Measurements from ENCODE around the gene PDZRN3. TPM values are rescaled to one million over a fixed set of nuclear protein-coding genes. Genes with fewer than 3 reads are reported as not detected.
"Not testable (repeated sequence)": the region's sequence is repeated elsewhere in the genome, so short reads cannot be mapped to it uniquely, and the experiment has no call there.

The PDZRN3 gene
- total RNA-seq, 1 experiment from 2014 or later: 1.4 TPM

DNA sequence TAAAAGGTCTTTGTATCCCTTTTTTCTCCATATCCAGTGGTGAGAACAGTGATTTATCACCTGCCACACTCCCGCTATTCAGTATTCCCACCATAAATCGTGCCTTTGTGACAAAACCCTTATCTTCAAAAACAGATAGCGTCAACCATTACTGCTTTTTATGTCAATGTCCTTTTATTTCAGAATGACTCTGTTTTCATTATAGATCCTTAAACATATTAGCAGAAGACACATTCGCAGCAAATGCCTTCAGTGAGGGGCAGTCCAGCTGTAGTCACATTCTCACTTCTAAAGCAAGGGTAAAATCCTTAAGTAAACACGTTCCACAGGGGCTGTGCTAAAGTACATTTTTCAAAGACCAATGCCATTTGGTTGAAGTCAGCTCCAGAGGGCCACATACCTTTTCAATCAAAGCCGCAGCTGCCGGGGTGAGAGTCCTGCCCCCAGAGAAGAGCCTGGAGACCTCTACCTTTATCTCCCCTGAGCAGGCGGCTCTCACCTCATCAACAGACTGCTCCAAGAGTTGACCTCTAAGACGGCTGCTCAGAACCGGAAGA, 53.4 kb downstream of the PDZRN3 start:
- in situ Hi-C loops (cut with HindIII; ENCODE audit: low pct_unique_long_range_greater_than_20kb, low sequenced_read_pairs): no loop called here
- DNase-seq (ENCODE audit: low read depth): no peak

DNA sequence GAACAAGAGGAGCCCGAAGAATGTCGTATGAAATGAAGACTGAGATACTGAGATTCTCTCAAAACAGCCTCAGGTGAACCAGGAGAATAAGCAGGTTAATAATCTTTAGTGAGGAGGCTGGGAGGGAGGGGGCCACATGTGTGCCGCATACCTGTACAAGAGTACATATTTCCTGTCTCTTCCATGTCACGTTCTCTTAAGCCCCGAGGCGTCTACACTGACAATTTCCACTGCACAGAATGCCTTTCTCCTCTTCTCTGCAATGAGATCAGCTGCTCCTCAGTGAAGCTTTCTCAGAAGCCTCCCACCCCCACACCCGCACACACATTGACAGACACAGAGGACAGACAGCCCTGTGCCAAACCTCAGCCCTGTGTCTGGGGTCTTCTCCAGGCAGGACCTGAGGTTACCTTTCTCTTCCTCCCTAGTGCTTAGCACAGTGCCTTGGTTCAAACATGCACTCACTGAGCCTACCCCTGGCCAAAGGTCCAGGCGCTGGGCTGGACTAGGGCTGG, 55.4 kb downstream of the PDZRN3 start:
- no peak for DNase-seq (ENCODE audit: low read depth)
- in situ Hi-C loops (cut with HindIII; ENCODE audit: low pct_unique_long_range_greater_than_20kb, low sequenced_read_pairs): no loop called here

DNA sequence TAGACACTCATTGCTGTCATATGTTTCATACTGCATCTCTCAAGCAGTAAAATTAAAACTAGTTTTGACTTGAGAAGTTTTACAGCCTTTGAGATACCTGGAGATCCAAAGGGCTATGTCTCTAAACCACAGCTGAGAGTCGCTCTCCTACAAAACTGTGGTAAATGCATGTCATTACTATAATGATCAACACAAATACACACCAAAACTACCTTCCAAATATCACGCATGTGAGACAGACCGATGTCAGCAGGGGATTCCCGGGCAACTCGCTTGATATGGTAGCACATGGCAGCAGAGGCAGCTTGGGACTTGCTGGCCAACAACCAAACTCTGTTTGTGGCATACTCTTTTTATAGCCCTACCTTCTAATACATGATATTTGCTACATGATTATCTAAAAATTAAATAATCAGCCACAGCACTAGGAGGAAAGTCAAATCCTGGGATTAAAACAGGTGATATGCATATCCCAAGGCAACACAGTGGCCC, 56.3 kb downstream of the PDZRN3 start:
- in situ Hi-C loops (cut with HindIII; ENCODE audit: low pct_unique_long_range_greater_than_20kb, low sequenced_read_pairs): no loop called here
- no peak for DNase-seq (ENCODE audit: low read depth)

DNA sequence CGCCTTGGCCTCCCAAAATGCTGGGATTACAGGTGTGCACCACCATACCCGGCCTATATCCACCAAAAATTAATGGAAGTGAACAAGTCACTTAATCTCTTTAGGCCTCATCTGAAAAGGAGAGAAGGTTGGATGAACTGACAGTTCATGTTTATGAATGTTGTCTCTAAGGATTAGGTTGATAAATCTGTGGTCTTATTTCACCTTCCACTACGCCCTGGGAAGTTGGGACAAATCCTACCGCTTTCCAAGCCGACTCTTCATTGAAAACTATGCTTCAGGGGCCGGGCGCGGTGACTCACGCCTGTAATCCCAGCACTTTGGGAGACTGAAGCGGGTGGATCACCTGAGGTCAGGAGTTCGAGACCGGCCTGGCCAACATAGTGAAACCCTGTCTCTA, 59.4 kb downstream of the PDZRN3 start:
- DNase-seq (ENCODE audit: low read depth); in situ Hi-C loops (cut with HindIII; ENCODE audit: low pct_unique_long_range_greater_than_20kb, low sequenced_read_pairs): not testable (repeated sequence)

DNA sequence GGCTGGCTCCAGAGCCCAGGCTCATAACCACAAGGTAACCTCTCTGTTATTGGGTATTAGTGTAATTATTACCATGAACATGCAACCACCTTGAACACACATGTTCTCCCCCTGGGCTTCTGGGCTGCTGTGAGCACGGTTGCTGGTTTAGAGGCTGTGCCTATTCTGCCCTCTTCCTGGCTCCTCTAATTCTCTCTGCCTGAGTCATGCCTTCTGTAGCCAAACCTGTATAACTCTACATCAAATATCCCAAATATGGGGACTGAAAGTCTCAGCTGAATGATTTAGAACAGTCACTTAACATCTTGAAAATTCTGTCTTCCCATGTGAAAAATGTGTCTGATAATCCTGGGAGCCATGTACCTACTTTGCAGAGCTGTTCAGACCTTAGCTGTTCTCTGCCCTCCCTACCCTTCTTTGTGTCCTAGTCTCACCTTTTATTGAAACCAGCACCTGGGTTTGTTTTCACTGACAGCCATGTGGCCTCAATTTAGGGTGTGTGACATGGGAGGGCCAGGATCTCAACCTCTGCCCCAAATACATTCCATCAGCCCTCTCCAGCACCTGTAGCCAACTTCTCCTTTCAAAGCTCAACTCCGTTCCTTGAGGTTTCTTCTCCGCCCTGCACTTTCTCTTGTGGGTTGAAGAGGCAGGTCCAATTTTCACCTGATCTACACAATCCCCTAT, 60.7 kb downstream of the PDZRN3 start:
- no peak for DNase-seq (ENCODE audit: low read depth)

DNA sequence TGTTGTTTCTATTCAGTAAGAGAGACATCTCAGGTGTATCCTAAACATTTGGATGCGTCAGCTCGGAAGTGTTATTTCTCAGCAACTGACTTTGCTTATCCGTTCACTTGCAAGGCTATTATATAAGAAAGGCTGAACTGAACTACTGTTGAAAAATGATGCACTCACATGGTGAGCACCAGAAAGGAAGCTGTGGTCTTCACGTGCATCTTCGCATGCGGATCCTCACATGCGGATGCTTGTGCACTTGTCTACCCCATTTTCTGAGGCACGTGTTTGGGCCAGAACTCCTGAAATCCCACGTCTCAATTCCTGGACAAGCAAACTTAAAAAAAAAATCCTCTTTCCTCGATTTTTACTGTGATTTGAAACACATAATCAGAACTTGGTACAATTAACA, 63.2 kb downstream of the PDZRN3 start:
- in situ Hi-C loops (cut with HindIII; ENCODE audit: low pct_unique_long_range_greater_than_20kb, low sequenced_read_pairs): no loop called here
- no peak for DNase-seq (ENCODE audit: low read depth)

More for the DNA sequence above, 60.7 kb downstream of the PDZRN3 start:
- in situ Hi-C loops (cut with HindIII; ENCODE audit: low pct_unique_long_range_greater_than_20kb, low sequenced_read_pairs): no loop called here

DNA sequence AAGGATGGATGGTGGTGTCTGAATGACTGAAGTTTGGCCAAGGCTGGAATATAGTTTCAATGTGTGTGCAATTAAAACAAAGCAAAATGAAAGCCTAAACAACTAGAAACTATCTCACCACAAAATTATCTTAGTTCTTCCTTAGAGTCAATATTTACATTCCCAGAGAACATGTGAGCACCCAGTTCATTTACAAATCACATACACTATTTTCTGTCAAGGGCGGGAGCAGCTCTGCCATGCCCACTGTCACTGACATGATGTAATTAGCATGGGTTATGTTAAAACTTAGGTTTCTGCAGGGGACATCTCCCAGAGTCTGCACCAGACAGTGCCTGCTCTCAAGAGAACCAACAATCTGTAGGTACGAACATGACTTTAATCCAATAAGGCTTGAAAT, 65.0 kb downstream of the PDZRN3 start:
- no peak for DNase-seq (ENCODE audit: low read depth)
- in situ Hi-C loops (cut with HindIII; ENCODE audit: low pct_unique_long_range_greater_than_20kb, low sequenced_read_pairs): no loop called here

DNA sequence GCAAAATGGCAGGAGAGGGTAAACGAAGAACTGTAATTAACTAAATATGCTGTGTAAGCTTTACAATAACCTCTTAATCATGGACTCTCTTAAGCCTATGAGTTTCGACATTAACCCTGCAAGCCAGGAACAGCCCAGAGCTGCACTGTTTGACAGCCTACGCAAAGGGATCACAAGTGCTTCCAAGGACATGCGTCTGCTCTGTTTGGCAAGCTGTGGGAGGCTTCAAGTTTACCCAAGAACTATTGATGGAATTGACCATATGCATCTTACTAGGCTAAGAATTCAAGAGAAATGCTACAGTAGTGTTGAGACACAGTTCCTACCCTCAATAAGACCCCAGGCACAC, 66.0 kb downstream of the PDZRN3 start:
- in situ Hi-C loops (cut with HindIII; ENCODE audit: low pct_unique_long_range_greater_than_20kb, low sequenced_read_pairs): no loop called here
- no peak for DNase-seq (ENCODE audit: low read depth)

DNA sequence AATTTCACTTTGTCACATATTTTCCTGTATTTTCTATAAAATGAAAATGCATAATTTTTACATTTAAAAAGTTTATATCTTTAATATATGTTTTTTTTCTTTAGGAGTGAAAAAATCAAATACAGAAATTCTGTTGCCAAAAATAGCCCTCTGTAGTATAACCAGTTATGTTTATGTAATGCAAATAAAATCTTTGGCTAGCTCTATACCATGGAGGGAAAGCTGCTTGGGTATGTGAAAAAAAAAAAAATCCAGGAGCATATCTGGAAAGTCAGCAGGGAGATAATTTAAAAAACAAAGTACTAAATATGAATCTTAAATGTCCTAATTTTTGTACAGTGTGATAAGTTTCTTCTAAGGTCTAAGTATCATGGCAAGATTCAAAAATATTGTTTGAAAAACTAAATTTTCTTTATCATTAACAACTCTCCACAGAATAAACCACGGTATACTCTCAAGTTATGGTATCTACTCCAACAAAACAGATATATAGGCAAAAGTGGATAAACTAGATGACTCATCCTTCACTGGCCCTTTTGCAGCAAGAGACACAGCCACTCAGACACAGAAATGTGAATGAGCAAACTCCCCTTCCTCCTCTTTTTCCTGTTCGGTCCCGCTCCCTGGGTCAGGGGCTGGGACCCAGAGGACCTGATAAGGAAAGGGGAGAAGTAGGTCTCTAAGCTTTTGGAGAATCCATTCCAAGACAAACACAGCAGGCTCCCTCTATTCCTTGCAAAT, 66.6 kb downstream of the PDZRN3 start:
- DNase-seq (ENCODE audit: low read depth): no peak
- in situ Hi-C loops (cut with HindIII; ENCODE audit: low pct_unique_long_range_greater_than_20kb, low sequenced_read_pairs): no loop called here

DNA sequence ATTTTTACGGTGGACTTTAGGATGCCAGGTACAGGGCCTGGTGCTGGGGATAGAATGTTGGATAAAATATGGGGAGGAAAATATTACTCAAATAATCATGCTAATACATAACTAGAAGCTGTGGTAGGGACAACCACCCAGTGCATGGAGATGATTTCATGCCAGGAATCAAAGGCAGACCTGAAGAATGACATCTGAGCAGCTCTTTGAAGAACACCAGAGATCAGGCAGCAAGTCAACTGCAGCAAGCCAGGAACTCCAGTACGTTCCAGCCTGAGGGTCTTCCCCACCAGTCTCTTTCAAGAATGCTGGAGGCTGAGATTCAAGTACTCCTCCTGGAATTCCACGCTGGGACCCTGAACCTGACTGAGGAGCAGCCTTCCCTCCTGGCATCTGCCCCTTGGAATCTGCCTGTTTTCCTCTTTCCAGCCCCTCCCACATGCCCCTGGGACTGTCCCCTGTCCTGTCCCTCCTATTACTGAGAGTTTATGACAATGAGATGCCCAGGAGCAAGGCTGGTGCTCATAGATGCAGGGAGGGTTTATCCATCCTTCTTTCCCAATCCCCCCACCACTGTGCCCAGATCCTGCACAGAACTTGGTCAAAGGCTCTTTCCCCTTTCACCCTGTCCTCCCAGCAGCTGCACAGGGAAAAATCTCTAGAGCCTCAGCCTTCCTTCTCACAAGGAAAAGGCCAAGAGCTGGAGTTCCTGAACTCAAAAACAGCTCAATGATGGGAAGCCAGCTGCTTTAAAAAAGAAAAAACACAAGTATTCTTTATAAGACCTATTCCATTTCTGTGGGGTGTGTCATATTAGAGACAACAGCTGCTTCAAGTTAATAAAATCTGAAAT, 68.0 kb downstream of the PDZRN3 start:
- DNase-seq (ENCODE audit: low read depth): no peak
- in situ Hi-C loops (cut with HindIII; ENCODE audit: low pct_unique_long_range_greater_than_20kb, low sequenced_read_pairs): no loop called here

DNA sequence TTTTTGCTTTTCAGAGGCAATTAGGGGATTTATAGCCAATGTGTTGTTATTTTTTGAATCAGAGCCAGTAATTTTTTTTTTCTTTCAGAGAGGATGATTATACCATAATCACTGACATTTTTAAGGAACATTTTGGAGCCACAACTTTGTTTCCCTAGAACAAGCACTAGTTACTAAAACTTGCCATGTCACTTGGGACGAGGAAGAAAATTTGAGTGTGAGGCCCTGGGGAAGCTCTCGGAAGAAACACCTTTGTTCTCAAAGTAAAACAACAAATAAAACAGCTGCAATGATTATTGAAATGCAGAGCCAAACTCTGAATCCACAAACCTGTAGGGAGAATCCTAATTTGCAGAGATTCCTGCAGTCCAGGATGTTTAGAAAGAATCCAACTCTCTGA, 69.7 kb downstream of the PDZRN3 start:
- in situ Hi-C loops (cut with HindIII; ENCODE audit: low pct_unique_long_range_greater_than_20kb, low sequenced_read_pairs): no loop called here
- DNase-seq (ENCODE audit: low read depth): no peak

DNA sequence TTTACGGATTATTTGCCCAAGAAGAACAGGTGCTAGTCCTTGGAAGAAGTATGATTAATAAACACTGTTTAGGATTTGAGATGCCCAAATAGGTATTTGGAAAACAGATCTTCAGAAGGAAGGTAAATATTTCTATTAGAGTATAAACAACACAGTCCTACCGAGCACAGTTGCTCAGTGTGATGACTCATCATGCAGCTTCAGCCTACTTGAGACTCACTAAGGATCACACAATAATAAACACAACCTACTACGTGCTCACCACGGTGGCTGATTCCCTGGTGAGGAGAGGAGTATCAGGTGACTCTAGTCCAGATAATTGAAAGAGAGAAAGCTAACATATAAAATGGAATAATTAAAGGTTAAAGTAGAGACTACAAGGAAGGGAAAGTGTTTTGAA, 72.0 kb downstream of the PDZRN3 start:
- DNase-seq (ENCODE audit: low read depth): peak; percentile 45

DNA sequence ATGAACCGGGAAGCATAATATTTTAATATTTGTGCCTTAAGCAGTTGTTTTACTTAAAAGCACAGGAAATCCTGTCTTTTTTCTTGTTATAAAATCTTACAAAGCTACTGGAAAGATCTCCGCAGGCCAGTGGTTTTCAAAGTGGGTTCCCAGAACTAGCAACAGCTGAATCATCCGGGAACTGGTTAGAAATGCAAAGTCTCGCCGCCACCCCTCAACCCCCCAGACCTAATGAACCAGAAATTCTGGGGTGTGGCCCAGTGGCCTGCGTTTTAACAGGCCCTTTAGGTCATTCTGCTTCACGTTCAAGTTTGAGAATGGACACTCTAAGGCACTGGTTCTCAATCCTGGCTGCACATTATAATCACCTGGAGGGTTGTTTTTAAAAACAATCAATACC, 74.7 kb downstream of the PDZRN3 start:
- no peak for DNase-seq (ENCODE audit: low read depth)
- in situ Hi-C loops (cut with HindIII; ENCODE audit: low pct_unique_long_range_greater_than_20kb, low sequenced_read_pairs): no loop called here

More for the DNA sequence above, 72.0 kb downstream of the PDZRN3 start:
- in situ Hi-C loops (cut with HindIII; ENCODE audit: low pct_unique_long_range_greater_than_20kb, low sequenced_read_pairs): no loop called here

DNA sequence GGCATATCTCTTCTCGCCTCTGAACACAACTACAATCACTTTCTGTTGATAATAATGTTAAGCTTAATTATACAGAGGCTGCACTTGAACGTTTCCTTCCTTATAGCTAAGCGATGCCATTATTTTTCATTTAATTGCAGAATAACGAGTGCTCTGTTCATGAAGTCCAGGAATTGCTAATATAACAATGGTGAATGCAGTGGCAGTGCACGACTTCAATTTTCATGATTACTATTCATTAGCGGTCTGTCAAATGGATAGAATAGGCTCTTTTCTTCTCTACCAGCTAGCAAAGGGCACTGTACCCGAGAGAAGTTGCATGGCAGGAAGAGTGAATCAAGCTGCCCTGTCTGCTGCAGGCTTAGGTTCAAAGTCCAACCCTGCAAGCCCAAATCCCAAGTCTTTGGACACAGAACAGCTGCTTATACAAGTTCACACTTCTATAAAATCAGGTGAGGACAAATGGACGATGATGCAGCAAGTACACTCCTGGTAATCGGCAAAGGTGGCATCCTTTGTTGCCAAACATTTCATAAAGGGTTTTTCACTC, 75.6 kb downstream of the PDZRN3 start:
- in situ Hi-C loops (cut with HindIII; ENCODE audit: low pct_unique_long_range_greater_than_20kb, low sequenced_read_pairs): no loop called here
- DNase-seq (ENCODE audit: low read depth): no peak

DNA sequence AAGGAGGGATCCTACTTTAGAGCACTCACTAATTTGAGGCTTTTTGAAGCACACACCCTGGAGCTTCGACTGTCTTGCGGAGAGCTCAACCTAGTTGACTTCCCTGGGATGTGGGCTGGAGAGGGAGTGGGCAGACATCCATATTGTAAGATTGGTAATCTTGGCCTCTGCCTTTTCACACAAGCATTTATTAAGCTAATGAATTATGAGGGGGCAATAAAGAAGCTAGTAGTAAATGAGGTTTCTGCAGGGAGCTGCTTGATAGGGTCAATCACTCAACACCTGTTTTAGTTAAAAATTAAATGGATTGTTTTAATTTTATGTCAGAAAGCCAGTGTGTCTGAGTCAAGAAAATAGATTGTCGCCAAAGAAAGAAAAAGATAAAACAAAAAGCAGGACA, 76.3 kb downstream of the PDZRN3 start:
- in situ Hi-C loops (cut with HindIII; ENCODE audit: low pct_unique_long_range_greater_than_20kb, low sequenced_read_pairs): no loop called here
- DNase-seq (ENCODE audit: low read depth): no peak

DNA sequence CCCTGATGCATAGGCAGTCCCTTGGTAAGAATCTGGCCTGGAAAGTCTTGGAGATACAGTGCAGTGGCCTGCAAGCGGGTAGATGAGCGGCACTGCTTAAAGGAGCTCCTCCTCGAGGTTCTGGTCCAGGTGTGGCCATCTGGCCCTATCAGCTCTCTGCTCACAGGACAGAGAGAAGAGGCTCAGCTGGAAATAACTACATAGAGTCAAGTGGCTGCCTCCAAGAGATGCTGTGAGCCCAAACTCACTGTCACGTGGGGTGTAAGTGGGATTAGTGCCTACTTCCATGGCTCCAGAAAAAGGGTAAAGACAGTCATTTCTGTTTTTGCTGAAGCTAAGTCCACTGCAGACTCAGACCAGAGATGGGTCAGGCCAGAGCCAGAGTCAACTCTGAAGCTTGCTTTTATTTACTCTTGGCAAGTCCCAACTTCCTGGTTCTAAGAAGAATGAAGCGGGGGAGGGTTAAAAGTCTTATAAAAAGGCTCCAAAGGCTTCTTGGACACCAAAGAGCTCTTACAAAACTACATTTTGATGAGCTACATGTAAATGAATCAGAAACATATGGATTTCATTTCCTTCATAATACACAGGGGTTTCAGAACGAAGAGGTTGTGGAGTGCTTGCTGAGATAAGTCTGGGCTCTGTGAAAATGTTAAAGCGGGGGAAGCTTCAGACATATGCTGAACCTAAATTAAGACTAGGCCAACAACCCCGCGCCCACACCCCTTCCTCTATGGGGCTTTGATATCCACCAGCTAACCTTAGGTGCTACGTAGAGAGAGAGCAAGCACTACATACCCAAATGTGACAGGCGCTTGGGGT, 77.1 kb downstream of the PDZRN3 start:
- in situ Hi-C loops (cut with HindIII; ENCODE audit: low pct_unique_long_range_greater_than_20kb, low sequenced_read_pairs): no loop called here
- DNase-seq (ENCODE audit: low read depth): no peak

DNA sequence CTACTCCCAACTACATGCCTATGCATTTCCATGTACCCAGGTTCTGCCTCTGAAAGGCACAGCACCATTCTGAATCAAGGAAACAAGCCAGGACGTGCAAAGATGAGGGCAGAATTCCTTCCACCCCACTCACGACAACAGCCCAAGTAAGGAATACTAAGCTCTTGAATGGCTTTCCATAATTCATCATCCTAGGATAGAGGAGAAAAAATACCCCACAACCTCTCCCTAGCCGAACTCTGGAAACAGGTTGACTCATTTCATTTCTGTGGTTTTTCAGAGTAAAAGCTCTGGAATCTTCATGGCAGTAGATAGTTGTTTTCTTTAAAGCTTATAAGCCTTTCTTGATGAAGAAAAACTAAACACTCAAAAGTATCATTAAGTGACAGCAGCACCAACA, 77.8 kb downstream of the PDZRN3 start:
- DNase-seq (ENCODE audit: low read depth): peak; percentile 30
- in situ Hi-C loops (cut with HindIII; ENCODE audit: low pct_unique_long_range_greater_than_20kb, low sequenced_read_pairs): no loop called here

Data from Caki2 (cell line).